Measurements from ENCODE around the gene LATS2. TPM values are rescaled to one million over a fixed set of nuclear protein-coding genes. Genes with fewer than 3 reads are reported as not detected.

Gene LATS2
- total and polyA plus RNA-seq, 2 of the 8 experiments (the other 6 are each of a cell fraction or from before 2014, with no cell fraction given), result 8.3 to 26.2 TPM

DNA sequence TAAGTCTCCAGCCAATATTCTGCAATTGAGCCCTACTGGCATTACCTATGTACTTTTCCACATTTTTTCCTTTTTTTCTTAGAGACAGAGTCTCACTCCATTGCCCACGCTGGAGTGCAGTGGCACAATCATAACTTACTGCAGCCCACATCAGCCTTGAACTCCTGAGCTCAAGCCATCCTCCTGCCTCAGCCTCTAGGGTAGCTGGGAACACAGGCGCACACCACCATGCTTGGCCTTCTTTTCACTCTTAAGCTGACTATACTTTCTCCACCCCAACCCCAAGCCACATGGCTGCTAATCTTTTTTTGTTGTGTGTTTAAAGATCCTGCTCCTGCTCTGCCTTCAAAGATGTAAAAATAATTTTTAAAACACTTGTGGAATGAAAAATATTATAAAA is 1.6 kb upstream of the LATS2 start (continued):
- TF ChIP-seq, protein P1, sequence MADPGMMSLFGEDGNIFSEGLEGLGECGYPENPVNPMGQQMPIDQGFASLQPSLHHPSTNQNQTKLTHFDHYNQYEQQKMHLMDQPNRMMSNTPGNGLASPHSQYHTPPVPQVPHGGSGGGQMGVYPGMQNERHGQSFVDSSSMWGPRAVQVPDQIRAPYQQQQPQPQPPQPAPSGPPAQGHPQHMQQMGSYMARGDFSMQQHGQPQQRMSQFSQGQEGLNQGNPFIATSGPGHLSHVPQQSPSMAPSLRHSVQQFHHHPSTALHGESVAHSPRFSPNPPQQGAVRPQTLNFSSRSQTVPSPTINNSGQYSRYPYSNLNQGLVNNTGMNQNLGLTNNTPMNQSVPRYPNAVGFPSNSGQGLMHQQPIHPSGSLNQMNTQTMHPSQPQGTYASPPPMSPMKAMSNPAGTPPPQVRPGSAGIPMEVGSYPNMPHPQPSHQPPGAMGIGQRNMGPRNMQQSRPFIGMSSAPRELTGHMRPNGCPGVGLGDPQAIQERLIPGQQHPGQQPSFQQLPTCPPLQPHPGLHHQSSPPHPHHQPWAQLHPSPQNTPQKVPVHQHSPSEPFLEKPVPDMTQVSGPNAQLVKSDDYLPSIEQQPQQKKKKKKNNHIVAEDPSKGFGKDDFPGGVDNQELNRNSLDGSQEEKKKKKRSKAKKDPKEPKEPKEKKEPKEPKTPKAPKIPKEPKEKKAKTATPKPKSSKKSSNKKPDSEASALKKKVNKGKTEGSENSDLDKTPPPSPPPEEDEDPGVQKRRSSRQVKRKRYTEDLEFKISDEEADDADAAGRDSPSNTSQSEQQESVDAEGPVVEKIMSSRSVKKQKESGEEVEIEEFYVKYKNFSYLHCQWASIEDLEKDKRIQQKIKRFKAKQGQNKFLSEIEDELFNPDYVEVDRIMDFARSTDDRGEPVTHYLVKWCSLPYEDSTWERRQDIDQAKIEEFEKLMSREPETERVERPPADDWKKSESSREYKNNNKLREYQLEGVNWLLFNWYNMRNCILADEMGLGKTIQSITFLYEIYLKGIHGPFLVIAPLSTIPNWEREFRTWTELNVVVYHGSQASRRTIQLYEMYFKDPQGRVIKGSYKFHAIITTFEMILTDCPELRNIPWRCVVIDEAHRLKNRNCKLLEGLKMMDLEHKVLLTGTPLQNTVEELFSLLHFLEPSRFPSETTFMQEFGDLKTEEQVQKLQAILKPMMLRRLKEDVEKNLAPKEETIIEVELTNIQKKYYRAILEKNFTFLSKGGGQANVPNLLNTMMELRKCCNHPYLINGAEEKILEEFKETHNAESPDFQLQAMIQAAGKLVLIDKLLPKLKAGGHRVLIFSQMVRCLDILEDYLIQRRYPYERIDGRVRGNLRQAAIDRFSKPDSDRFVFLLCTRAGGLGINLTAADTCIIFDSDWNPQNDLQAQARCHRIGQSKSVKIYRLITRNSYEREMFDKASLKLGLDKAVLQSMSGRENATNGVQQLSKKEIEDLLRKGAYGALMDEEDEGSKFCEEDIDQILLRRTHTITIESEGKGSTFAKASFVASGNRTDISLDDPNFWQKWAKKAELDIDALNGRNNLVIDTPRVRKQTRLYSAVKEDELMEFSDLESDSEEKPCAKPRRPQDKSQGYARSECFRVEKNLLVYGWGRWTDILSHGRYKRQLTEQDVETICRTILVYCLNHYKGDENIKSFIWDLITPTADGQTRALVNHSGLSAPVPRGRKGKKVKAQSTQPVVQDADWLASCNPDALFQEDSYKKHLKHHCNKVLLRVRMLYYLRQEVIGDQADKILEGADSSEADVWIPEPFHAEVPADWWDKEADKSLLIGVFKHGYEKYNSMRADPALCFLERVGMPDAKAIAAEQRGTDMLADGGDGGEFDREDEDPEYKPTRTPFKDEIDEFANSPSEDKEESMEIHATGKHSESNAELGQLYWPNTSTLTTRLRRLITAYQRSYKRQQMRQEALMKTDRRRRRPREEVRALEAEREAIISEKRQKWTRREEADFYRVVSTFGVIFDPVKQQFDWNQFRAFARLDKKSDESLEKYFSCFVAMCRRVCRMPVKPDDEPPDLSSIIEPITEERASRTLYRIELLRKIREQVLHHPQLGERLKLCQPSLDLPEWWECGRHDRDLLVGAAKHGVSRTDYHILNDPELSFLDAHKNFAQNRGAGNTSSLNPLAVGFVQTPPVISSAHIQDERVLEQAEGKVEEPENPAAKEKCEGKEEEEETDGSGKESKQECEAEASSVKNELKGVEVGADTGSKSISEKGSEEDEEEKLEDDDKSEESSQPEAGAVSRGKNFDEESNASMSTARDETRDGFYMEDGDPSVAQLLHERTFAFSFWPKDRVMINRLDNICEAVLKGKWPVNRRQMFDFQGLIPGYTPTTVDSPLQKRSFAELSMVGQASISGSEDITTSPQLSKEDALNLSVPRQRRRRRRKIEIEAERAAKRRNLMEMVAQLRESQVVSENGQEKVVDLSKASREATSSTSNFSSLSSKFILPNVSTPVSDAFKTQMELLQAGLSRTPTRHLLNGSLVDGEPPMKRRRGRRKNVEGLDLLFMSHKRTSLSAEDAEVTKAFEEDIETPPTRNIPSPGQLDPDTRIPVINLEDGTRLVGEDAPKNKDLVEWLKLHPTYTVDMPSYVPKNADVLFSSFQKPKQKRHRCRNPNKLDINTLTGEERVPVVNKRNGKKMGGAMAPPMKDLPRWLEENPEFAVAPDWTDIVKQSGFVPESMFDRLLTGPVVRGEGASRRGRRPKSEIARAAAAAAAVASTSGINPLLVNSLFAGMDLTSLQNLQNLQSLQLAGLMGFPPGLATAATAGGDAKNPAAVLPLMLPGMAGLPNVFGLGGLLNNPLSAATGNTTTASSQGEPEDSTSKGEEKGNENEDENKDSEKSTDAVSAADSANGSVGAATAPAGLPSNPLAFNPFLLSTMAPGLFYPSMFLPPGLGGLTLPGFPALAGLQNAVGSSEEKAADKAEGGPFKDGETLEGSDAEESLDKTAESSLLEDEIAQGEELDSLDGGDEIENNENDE (IDR thresholded peaks at IDR 0.05; ENCODE audit: insufficient replicate concordance, low read length), result no peak
- TF ChIP-seq EP300 (IDR thresholded peaks at IDR 0.05; ENCODE audit: borderline replicate concordance in 1 of 2, low read depth in 2 of 2, low read length in 2 of 2) (no peak), EGR1 (IDR thresholded peaks at IDR 0.05; ENCODE audit: borderline replicate concordance, low read depth, low read length) (no peak), SAP30 (IDR thresholded peaks at IDR 0.05; ENCODE audit: insufficient read depth, insufficient replicate concordance, low read length) (no peak), SUZ12 (IDR thresholded peaks at IDR 0.05; ENCODE audit: low read length) (no peak), JUND (IDR thresholded peaks at IDR 0.05; ENCODE audit: low read length) (no peak), RFX5 (IDR thresholded peaks at IDR 0.05; ENCODE audit: borderline replicate concordance, low read depth, low read length) (no peak), POLR2A (IDR thresholded peaks at IDR 0.05; ENCODE audit: control extremely low read depth in 1 of 2, low read depth in 2 of 2, low read length in 2 of 2) (no peak)
- TF ChIP-seq, protein P2, sequence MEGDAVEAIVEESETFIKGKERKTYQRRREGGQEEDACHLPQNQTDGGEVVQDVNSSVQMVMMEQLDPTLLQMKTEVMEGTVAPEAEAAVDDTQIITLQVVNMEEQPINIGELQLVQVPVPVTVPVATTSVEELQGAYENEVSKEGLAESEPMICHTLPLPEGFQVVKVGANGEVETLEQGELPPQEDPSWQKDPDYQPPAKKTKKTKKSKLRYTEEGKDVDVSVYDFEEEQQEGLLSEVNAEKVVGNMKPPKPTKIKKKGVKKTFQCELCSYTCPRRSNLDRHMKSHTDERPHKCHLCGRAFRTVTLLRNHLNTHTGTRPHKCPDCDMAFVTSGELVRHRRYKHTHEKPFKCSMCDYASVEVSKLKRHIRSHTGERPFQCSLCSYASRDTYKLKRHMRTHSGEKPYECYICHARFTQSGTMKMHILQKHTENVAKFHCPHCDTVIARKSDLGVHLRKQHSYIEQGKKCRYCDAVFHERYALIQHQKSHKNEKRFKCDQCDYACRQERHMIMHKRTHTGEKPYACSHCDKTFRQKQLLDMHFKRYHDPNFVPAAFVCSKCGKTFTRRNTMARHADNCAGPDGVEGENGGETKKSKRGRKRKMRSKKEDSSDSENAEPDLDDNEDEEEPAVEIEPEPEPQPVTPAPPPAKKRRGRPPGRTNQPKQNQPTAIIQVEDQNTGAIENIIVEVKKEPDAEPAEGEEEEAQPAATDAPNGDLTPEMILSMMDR (IDR thresholded peaks at IDR 0.05; ENCODE audit: control extremely low read depth in 1 of 3, insufficient read depth in 1 of 3, low read depth in 1 of 3, low read length in 3 of 3), result no peak
